SU-DHL-6 (cell line): ENCODE measurements around the gene CCDC86.

Experiments used
- EZH2phosphoT487 ChIP-seq: fragments of 200-600 bp; sonication (generic), shearing (Covaris generic); conservative IDR thresholded peaks from 2 replicates; pipeline ENCODE4 v1.6.1; 2018; ENCODE audit warnings: mild to moderate bottlenecking, antibody characterized with exemption, low read length, moderate library complexity, mixed read lengths
- TF ChIP-seq, protein P1 (sequence below): fragments of 200-600 bp; sonication (generic); IDR thresholded peaks from one replicate; pipeline ENCODE4 v1.5.1; 2017; ENCODE audit warnings: antibody characterized with exemption, mild to moderate bottlenecking, low read length, moderate library complexity; ENCODE audit not compliant: insufficient read depth, poor library complexity, severe bottlenecking

DNA sequence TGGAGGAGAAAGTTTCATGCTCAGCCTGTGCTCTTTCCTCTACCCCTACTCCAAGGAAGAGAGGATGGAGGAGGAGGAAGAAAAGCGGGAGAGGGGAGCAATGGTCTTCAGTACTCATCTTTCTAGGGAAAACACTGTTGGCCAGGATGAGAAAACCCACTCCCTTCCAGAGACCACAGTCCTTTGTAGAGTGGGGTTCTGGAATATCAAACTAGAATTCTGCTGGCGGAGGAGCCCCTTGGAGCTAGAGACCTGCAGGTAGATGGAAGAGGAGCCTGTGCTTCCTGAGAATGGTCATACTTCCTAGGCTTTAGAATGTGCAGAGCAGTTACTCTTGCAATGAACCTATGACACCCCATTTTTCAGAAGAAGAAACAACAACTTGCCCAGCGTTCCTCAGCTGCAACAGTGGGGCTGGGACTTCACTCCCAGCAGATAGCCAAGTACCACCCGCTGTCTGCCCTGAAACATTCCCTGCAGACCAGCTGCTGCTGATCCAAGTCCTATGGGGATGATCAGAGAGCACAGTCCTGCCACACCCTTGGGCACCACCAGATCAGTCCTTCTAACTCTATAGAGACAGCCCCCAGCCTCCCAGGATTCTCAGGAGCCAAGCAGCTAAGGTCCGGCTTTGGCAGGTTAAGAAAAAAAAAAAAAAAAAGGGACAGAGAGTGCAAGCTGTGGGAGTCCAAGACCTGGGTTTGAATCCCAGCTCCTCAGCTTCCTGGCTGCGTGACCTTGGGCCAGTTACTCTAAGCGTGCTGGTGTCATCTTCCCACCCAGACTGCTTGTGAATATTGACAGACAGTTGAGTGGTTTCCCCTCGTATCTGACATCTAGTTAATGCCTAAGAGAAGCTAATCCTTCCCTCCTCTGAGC is 13.2 kb downstream of the CCDC86 start:
- TF ChIP-seq, protein P1, sequence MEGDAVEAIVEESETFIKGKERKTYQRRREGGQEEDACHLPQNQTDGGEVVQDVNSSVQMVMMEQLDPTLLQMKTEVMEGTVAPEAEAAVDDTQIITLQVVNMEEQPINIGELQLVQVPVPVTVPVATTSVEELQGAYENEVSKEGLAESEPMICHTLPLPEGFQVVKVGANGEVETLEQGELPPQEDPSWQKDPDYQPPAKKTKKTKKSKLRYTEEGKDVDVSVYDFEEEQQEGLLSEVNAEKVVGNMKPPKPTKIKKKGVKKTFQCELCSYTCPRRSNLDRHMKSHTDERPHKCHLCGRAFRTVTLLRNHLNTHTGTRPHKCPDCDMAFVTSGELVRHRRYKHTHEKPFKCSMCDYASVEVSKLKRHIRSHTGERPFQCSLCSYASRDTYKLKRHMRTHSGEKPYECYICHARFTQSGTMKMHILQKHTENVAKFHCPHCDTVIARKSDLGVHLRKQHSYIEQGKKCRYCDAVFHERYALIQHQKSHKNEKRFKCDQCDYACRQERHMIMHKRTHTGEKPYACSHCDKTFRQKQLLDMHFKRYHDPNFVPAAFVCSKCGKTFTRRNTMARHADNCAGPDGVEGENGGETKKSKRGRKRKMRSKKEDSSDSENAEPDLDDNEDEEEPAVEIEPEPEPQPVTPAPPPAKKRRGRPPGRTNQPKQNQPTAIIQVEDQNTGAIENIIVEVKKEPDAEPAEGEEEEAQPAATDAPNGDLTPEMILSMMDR, result no peak
- TF ChIP-seq EZH2phosphoT487, result no peak
